Loucy (cell line): Measurements from ENCODE around the gene DRC7.

Source experiments
- H2AFZ ChIP-seq: fragments of 200-600 bp; sonication (generic); 2 replicates; pipeline ENCODE4 v1.6.0; 2016; ENCODE audit warnings: antibody characterized with exemption, mild to moderate bottlenecking, low read length, moderate library complexity
- H3F3A ChIP-seq: fragments of 200-600 bp; 2 replicates; pipeline ENCODE4 v1.6.0; 2016; ENCODE audit warnings: antibody characterized with exemption, low read depth, mild to moderate bottlenecking
- H3K27me3 ChIP-seq: fragments of 200-600 bp; sonication (generic); 2 replicates; pipeline ENCODE4 v1.6.1; 2014; ENCODE audit warnings: low read length, mild to moderate bottlenecking; ENCODE audit not compliant: insufficient read depth, poor library complexity, severe bottlenecking
- H3K36me3 ChIP-seq: fragments of 200-600 bp; sonication (generic); 2 replicates; pipeline ENCODE4 v1.6.1; 2016; ENCODE audit warnings: low read length; ENCODE audit not compliant: insufficient read depth
- H3K4me1 ChIP-seq: fragments of 200-600 bp; sonication (generic); 2 replicates; pipeline ENCODE4 v1.5.1; 2014; ENCODE audit warnings: low read length, mild to moderate bottlenecking; ENCODE audit not compliant: insufficient read depth, poor library complexity, severe bottlenecking
- H3K4me2 ChIP-seq: fragments of 200-600 bp; sonication (generic); 2 replicates; pipeline ENCODE4 v1.6.0; 2014; ENCODE audit warnings: antibody characterized with exemption, low read length, low read depth, mild to moderate bottlenecking; ENCODE audit not compliant: poor library complexity, severe bottlenecking
- H3K4me3 ChIP-seq: fragments of 200-600 bp; sonication (generic); 2 replicates; pipeline ENCODE4 v1.5.1; 2014; ENCODE audit warnings: low read length, mild to moderate bottlenecking, mixed read lengths; ENCODE audit not compliant: poor library complexity, severe bottlenecking
- H3K79me2 ChIP-seq: fragments of 200-600 bp; sonication (generic); 2 replicates; pipeline ENCODE4 v1.6.1; 2014; ENCODE audit warnings: low read length; ENCODE audit not compliant: insufficient read depth
- H3K9ac ChIP-seq: fragments of 200-600 bp; sonication (generic); 2 replicates; pipeline ENCODE4 v1.6.0; 2014; ENCODE audit warnings: mild to moderate bottlenecking, low read depth, low read length, moderate library complexity; ENCODE audit not compliant: poor library complexity, severe bottlenecking
- H3K9me2 ChIP-seq: fragments of 200-600 bp; sonication (generic); replicated peaks from 2 replicates; pipeline ENCODE4 v1.6.1; 2016; ENCODE audit warnings: low read depth, low read length, mixed read lengths
- H3K9me3 ChIP-seq: fragments of 200-600 bp; sonication (generic); 2 replicates; pipeline ENCODE4 v1.6.1; 2014; ENCODE audit warnings: mild to moderate bottlenecking, antibody characterized with exemption, low read length, low read depth; ENCODE audit not compliant: insufficient read depth
- H4K20me1 ChIP-seq: fragments of 200-600 bp; sonication (generic); 2 replicates; pipeline ENCODE4 v1.6.0; 2014; ENCODE audit warnings: antibody characterized with exemption, low read length, mild to moderate bottlenecking; ENCODE audit not compliant: insufficient read depth, poor library complexity, severe bottlenecking
- EZH2phosphoT487 ChIP-seq: fragments of 200-600 bp; IDR thresholded peaks from 2 replicates; pipeline ENCODE4 v1.6.1; 2018; ENCODE audit warnings: antibody characterized with exemption, mild to moderate bottlenecking, moderate library complexity, borderline replicate concordance
- TF ChIP-seq, protein P1 (sequence below): fragments of 200-600 bp; sonication (generic); conservative IDR thresholded peaks from 2 replicates; pipeline ENCODE4 v1.5.1; 2014; ENCODE audit warnings: mild to moderate bottlenecking, antibody characterized with exemption, low read length

The DRC7 gene

DNA sequence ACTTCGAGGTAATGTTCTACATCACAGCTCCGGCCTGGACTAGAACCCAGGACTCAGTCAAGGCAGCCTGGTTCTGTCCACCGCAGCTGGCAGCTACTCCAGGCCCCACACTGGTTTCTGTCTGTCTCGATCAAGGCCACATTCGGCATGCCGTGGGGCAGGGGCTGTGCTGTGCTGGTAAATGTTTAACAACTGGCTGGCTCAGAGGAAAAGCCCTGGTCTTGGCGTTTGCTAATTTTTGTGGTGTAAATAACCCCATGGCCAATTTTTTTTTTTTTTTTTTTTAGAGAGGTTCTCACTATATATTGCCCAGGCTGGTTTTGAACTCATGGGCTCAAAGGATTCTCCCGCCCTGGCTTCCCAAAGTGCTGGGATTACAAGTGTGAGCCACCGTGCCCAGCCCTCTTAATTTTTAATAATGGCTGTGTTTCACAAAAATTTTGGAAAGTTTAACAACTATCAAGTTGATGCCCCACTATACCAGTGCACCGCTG is 328 bp upstream of the DRC7 start:
- Histone ChIP-seq H3K27me3 (no peaks in the 10 kb centered on the region), H3K36me3 (no peaks in the 10 kb centered on the region), H3K9ac (peak overlapping the region; percentile 10), H2AFZ (no peak overlapping the region), H3K4me2 (peak overlapping the region; percentile 65), H4K20me1 (no peaks in the 10 kb centered on the region), H3F3A (peaks cover 8% of the 10 kb centered on the region), H3K9me2 (no peaks in the 10 kb centered on the region), H3K4me1 (peaks cover 35% of the 10 kb centered on the region), H3K79me2 (peaks cover 2% of the 10 kb centered on the region; the same call in 1 of the 2 replicates), H3K4me3 (peak overlapping the region; percentile 56), H3K9me3 (no peaks in the 10 kb centered on the region)
- no peak for TF ChIP-seq EZH2phosphoT487
- TF ChIP-seq, protein P1, sequence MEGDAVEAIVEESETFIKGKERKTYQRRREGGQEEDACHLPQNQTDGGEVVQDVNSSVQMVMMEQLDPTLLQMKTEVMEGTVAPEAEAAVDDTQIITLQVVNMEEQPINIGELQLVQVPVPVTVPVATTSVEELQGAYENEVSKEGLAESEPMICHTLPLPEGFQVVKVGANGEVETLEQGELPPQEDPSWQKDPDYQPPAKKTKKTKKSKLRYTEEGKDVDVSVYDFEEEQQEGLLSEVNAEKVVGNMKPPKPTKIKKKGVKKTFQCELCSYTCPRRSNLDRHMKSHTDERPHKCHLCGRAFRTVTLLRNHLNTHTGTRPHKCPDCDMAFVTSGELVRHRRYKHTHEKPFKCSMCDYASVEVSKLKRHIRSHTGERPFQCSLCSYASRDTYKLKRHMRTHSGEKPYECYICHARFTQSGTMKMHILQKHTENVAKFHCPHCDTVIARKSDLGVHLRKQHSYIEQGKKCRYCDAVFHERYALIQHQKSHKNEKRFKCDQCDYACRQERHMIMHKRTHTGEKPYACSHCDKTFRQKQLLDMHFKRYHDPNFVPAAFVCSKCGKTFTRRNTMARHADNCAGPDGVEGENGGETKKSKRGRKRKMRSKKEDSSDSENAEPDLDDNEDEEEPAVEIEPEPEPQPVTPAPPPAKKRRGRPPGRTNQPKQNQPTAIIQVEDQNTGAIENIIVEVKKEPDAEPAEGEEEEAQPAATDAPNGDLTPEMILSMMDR, result no peak

DNA sequence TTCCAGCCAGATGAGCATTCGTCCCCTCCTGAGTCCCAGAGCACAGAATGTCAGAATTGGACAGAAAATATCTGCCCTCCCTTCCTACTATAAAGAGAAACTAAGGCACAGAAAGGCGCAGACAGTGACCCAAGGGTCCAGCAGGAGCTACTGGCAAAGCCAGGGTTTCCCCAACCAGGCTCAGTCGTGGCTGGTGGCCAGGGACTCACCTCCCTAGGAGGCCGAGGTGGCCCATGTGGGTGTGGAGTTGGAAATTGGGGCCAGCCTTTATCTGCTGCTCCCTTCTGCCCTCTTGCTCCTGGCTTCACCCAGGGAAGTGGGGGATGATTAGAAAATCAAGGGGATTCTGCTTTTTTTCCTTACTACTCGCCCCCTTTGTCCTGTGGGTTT is 1.1 kb downstream of the DRC7 start:
- Histone ChIP-seq H3K9me2 (no peaks in the 10 kb centered on the region), H3K79me2 (no peaks in the 10 kb centered on the region), H3K36me3 (no peaks in the 10 kb centered on the region), H2AFZ (no peak overlapping the region), H3K4me2 (no peak overlapping the region), H4K20me1 (no peaks in the 10 kb centered on the region), H3K27me3 (no peaks in the 10 kb centered on the region), H3F3A (no peaks in the 10 kb centered on the region), H3K4me1 (peaks cover 32% of the 10 kb centered on the region), H3K9ac (peak overlapping the region; percentile 46), H3K4me3 (no peak overlapping the region), H3K9me3 (no peaks in the 10 kb centered on the region)
- TF ChIP-seq, protein P1, result no peak
- TF ChIP-seq EZH2phosphoT487, result no peak

DNA sequence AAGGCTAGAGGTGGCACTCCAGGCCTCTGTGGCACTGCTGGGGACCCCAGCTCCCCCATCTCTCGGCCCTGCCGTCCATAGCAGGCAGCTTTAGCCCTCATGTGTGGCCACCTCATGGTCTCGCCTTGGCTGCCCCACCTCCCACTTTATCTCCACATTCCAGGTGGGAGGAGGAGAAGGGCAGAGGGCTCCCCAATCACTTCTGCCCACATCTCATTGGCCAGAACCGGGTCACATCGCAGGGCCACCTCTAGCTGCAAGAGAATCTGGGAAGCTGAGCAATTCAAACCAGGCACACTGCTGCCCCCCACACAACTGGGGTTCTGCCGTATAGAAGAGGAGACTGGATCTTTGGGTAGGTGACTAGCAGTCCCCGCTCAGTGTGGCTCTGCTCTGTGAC is 1.6 kb downstream of the DRC7 start:
- Histone ChIP-seq H3K27me3 (no peaks in the 10 kb centered on the region), H3K4me2 (no peak overlapping the region), H3K9me2 (no peaks in the 10 kb centered on the region), H3K4me3 (no peak overlapping the region), H3F3A (no peaks in the 10 kb centered on the region), H3K4me1 (peaks cover 32% of the 10 kb centered on the region), H3K36me3 (no peaks in the 10 kb centered on the region), H3K9me3 (no peaks in the 10 kb centered on the region), H3K79me2 (no peaks in the 10 kb centered on the region), H4K20me1 (no peaks in the 10 kb centered on the region), H2AFZ (no peak overlapping the region), H3K9ac (no peak overlapping the region)
- TF ChIP-seq, protein P1, result no peak
- TF ChIP-seq EZH2phosphoT487, result no peak
